Right cardiac atrium (tissue), 5 donors: ENCODE measurements around the gene PLXND1. TPM values are rescaled to one million over a fixed set of nuclear protein-coding genes. Genes with fewer than 3 reads are reported as not detected.
"Not testable (repeated sequence)": the region's sequence is repeated elsewhere in the genome, so short reads cannot be mapped to it uniquely, and the experiment has no call there.

ENCODE experiments used
- ATAC-seq, 2 donors: fragments of 200-7000 bp; cut with Tn5 transposase; one replicate each; pipeline versions ENCODE4 v1.8.0 to v1.9.1; 2020; ENCODE audit warnings: moderate library complexity in 2 of 2, mild to moderate bottlenecking in 1 of 2
- DNase-seq, 3 donors: peaks; one replicate each; pipeline ENCODE4 v3.0.0-alpha.2; 2020
- H3K27ac ChIP-seq: one replicate; pipeline ENCODE4 v1.5.1; 2013; ENCODE audit warnings: mild to moderate bottlenecking, low read length, control low read depth, moderate library complexity
- H3K27me3 ChIP-seq: one replicate; pipeline ENCODE4 v1.6.1; 2013; ENCODE audit not compliant: control insufficient read depth, insufficient read depth
- H3K4me1 ChIP-seq: one replicate; pipeline ENCODE4 v1.6.1; 2013; ENCODE audit warnings: low read length; ENCODE audit not compliant: control insufficient read depth, insufficient read depth
- H3K4me3 ChIP-seq: one replicate; pipeline ENCODE4 v1.5.1; 2013; ENCODE audit warnings: low read length, control low read depth
- H3K9me3 ChIP-seq: one replicate; pipeline ENCODE4 v1.6.1; 2013; ENCODE audit warnings: low read length; ENCODE audit not compliant: control insufficient read depth
- WGBS: extraction: QIAGEN DNeasy Blood & Tissue Kit; methylation state at CpG from one replicate; pipeline ENCODE4 v1.1.7; 2013; 5-methylcytosine and 5-hydroxymethylcytosine counted together
- intact Hi-C, 4 donors: fragments of 100-400 bp; cut with DNase I; formaldehyde crosslinking; loops; one replicate each; pipeline versions ENCODE4 v1.11.0 to v1.14.0; 2022 to 2023
- polyA plus RNA-seq: library from polyadenylated mRNA; stranded (reverse); fragments of 200-250 nt; gene quantifications from one replicate; pipeline ENCODE4 v1.2.3, GENCODE V29; 2013
- total RNA-seq, 4 donors: library from RNA; stranded (reverse); fragmentation: NEBNext Ultra II Directional; extraction: Animal tissue kit (Norgen Biotek cat#: 25700); gene quantifications; one replicate each; pipeline ENCODE4 v1.2.1, GENCODE V29; 2021
- donor health status: healthy with polysubstance abuse.
- donor health status: DM: no; HTN: yes; CAD: no.
- donor health status: DM: no; HTN: no; CAD: no.
- donor health status: DM: no; HTN: yes; CAD: no; lungs with severe emphysema.
- donor health status: DM: yes; HTN: yes; CAD: no.

The PLXND1 gene
- total and polyA plus RNA-seq, 5 donors = 75.4 to 102 (median 89.4) TPM

GRCh38 chr3:129644836-129645235 lies 38.4 kb upstream of the PLXND1 start:
- intact Hi-C loops = loop anchor here in 3 of 4 donors (5.0 to 10.0 kb wide), 3 partner anchors 177 to 290 kb away; no protein-coding TSS in a partner anchor

GRCh38 chr3:129641567-129642260 lies 35.2 kb upstream of the PLXND1 start:
- not testable (repeated sequence) for H3K4me1 ChIP-seq, ATAC-seq, DNase-seq, H3K27me3 ChIP-seq, H3K27ac ChIP-seq, H3K9me3 ChIP-seq, H3K4me3 ChIP-seq
- intact Hi-C loops = loop anchor here in 1 of 4 donors (10.0 kb wide), 1 partner anchor 293 kb away; no protein-coding TSS in a partner anchor
- WGBS = 51% methylated on average over 9 of the region's 10 CpGs

More at GRCh38 chr3:129644836-129645235, 38.4 kb upstream of the PLXND1 start:
- ATAC-seq = no peak
- Histone ChIP-seq H3K4me3 (no peak overlapping the region), H3K4me1 (no peaks in the 10 kb centered on the region), H3K9me3 (no peaks in the 10 kb centered on the region), H3K27me3 (no peaks in the 10 kb centered on the region), H3K27ac (no peak overlapping the region)
- no peak for DNase-seq
- WGBS = 95% methylated on average over 3 of the region's 3 CpGs

GRCh38 chr3:129640985-129641384 lies 34.5 kb upstream of the PLXND1 start:
- H3K4me3 ChIP-seq, H3K9me3 ChIP-seq, DNase-seq, H3K27me3 ChIP-seq, H3K4me1 ChIP-seq, H3K27ac ChIP-seq, ATAC-seq: not testable (repeated sequence)
- WGBS = 86% methylated on average over 7 of the region's 7 CpGs
- intact Hi-C loops = loop anchor here in 1 of 4 donors (10.0 kb wide), 1 partner anchor 294 kb away; no protein-coding TSS in a partner anchor

GRCh38 chr3:129638481-129638880 lies 32.0 kb upstream of the PLXND1 start:
- ATAC-seq (no peak), DNase-seq (no peak)
- intact Hi-C loops = no loop called here
- Histone ChIP-seq H3K27me3 (no peaks in the 10 kb centered on the region), H3K4me3 (no peak overlapping the region), H3K9me3 (no peaks in the 10 kb centered on the region), H3K4me1 (no peaks in the 10 kb centered on the region), H3K27ac (no peak overlapping the region)
- 55% methylated on average over 3 of the region's 3 CpGs for WGBS

GRCh38 chr3:129636082-129636481 lies 29.6 kb upstream of the PLXND1 start:
- DNase-seq = no peak
- H3K4me3 ChIP-seq = no peak overlapping the region
- intact Hi-C loops = no loop called here
- H3K4me1 ChIP-seq = no peaks in the 10 kb centered on the region
- no peak for ATAC-seq
- H3K9me3 ChIP-seq = no peaks in the 10 kb centered on the region
- H3K27me3 ChIP-seq = no peaks in the 10 kb centered on the region
- WGBS = 91% methylated on average over 3 of the region's 3 CpGs
- H3K27ac ChIP-seq = no peak overlapping the region

GRCh38 chr3:129635656-129636055 lies 29.2 kb upstream of the PLXND1 start:
- WGBS = 96% methylated on average over 4 of the region's 4 CpGs
- DNase-seq (no peak), ATAC-seq (no peak)
- intact Hi-C loops = no loop called here
- no peaks in the 10 kb centered on the region for H3K27me3 ChIP-seq
- H3K9me3 ChIP-seq = no peaks in the 10 kb centered on the region
- no peak overlapping the region for H3K27ac ChIP-seq
- no peak overlapping the region for H3K4me3 ChIP-seq
- no peaks in the 10 kb centered on the region for H3K4me1 ChIP-seq

GRCh38 chr3:129633751-129634481 lies 27.4 kb upstream of the PLXND1 start:
- Histone ChIP-seq H3K27ac (no peak overlapping the region), H3K4me1 (no peaks in the 10 kb centered on the region), H3K27me3 (no peaks in the 10 kb centered on the region), H3K9me3 (no peaks in the 10 kb centered on the region), H3K4me3 (no peak overlapping the region)
- ATAC-seq (no peak), DNase-seq (no peak)
- intact Hi-C loops = no loop called here
- 88% methylated on average over 10 of the region's 10 CpGs for WGBS

GRCh38 chr3:129632977-129633376 lies 26.5 kb upstream of the PLXND1 start:
- H3K9me3 ChIP-seq = no peaks in the 10 kb centered on the region
- intact Hi-C loops = no loop called here
- no peak overlapping the region for H3K27ac ChIP-seq
- ATAC-seq = no peak
- DNase-seq = no peak
- no peaks in the 10 kb centered on the region for H3K27me3 ChIP-seq
- no peak overlapping the region for H3K4me3 ChIP-seq
- 93% methylated on average over 10 of the region's 10 CpGs for WGBS
- no peaks in the 10 kb centered on the region for H3K4me1 ChIP-seq

GRCh38 chr3:129632556-129632955 lies 26.1 kb upstream of the PLXND1 start:
- Histone ChIP-seq H3K4me1 (no peaks in the 10 kb centered on the region), H3K9me3 (no peaks in the 10 kb centered on the region), H3K27ac (no peak overlapping the region), H3K27me3 (no peaks in the 10 kb centered on the region), H3K4me3 (no peak overlapping the region)
- DNase-seq = no peak
- no peak for ATAC-seq
- WGBS = 80% methylated on average over 11 of the region's 11 CpGs
- intact Hi-C loops = no loop called here

- DNase-seq = peak in 1 of 3 donors; percentile 50
- 86% methylated on average over 9 of the region's 9 CpGs for WGBS
- intact Hi-C loops = no loop called here
- Histone ChIP-seq H3K4me3 (no peak overlapping the region), H3K4me1 (no peaks in the 10 kb centered on the region), H3K9me3 (no peaks in the 10 kb centered on the region), H3K27me3 (no peaks in the 10 kb centered on the region), H3K27ac (no peak overlapping the region)
- ATAC-seq = no peak
Observed at GRCh38 chr3:129632056-129632455, 25.6 kb upstream of the PLXND1 start.

- 81% methylated on average over 6 of the region's 6 CpGs for WGBS
- DNase-seq (peak in 1 of 3 donors; percentile 54), ATAC-seq (no peak)
- intact Hi-C loops = loop anchor here in 3 of 4 donors (5.0 to 10.0 kb wide), 3 partner anchors 134 to 303 kb away; no protein-coding TSS in a partner anchor
- no peaks in the 10 kb centered on the region for H3K27me3 ChIP-seq
- H3K9me3 ChIP-seq = no peaks in the 10 kb centered on the region
- H3K4me1 ChIP-seq = peaks cover 13% of the 10 kb centered on the region
- H3K4me3 ChIP-seq = no peak overlapping the region
- no peak overlapping the region for H3K27ac ChIP-seq
Observed at GRCh38 chr3:129629011-129629410, 22.5 kb upstream of the PLXND1 start.
